Subcutaneous abdominal adipose tissue (tissue), 5 donors: ENCODE results near the gene MRI1.
"Not testable (repeated sequence)": the region's sequence is repeated elsewhere in the genome, so short reads cannot be mapped to it uniquely, and the experiment has no call there.

Source experiments
- H3K27ac ChIP-seq: one replicate; pipeline ENCODE4 v1.7.0; 2013; ENCODE audit warnings: low read depth, mild to moderate bottlenecking, inconsistent platforms, low read length, moderate library complexity
- H3K27me3 ChIP-seq, 5 donors: one replicate each; pipeline ENCODE4 v1.7.0; 2013; ENCODE audit warnings: low read length in 5 of 5, inconsistent platforms in 1 of 5; ENCODE audit not compliant: control insufficient read depth in 5 of 5, insufficient read depth in 4 of 5
- H3K36me3 ChIP-seq, 5 donors: one replicate each; pipeline ENCODE4 v1.7.0; 2013; ENCODE audit warnings: low read length in 5 of 5; ENCODE audit not compliant: control insufficient read depth in 5 of 5, insufficient read depth in 5 of 5
- H3K4me1 ChIP-seq, 5 donors: one replicate each; pipeline ENCODE4 v1.7.0; 2013; ENCODE audit warnings: low read length in 5 of 5, mild to moderate bottlenecking in 3 of 5, moderate library complexity in 1 of 5; ENCODE audit not compliant: control insufficient read depth in 5 of 5, insufficient read depth in 5 of 5
- H3K4me3 ChIP-seq, 5 donors: one replicate each; pipeline ENCODE4 v1.7.0; 2013; ENCODE audit warnings: low read length in 5 of 5, low read depth in 1 of 5
- H3K9ac ChIP-seq, 5 donors: one replicate each; pipeline ENCODE4 v1.7.0; 2013; ENCODE audit warnings: low read length in 5 of 5, mild to moderate bottlenecking in 4 of 5, moderate library complexity in 3 of 5
- H3K9me3 ChIP-seq, 5 donors: one replicate each; pipeline ENCODE4 v1.7.0; 2013; ENCODE audit warnings: low read length in 5 of 5; ENCODE audit not compliant: control insufficient read depth in 5 of 5
- donor health status: healthy.
- donor health status: healthy.
- donor health status: healthy.
- donor health status: healthy.
- donor health status: healthy.

The MRI1 gene

GRCh38 chr19:13734751-13735150 lies 29.6 kb upstream of the MRI1 start:
- Histone ChIP-seq H3K27me3 (no peaks in the 10 kb centered on the region), H3K4me3 (no peak overlapping the region), H3K27ac (no peak overlapping the region), H3K4me1 (peaks cover 0 to 23% (median 18%) of the 10 kb centered on the region in 5 donors), H3K9ac (no peak overlapping the region), H3K36me3 (peaks cover 0 to 4% (median 0%) of the 10 kb centered on the region in 5 donors), H3K9me3 (no peaks in the 10 kb centered on the region)

- peaks cover 0 to 7% (median 0%) of the 10 kb centered on the region in 5 donors for H3K36me3 ChIP-seq
- no peaks in the 10 kb centered on the region for H3K4me1 ChIP-seq
- H3K4me3 ChIP-seq = no peak overlapping the region
- H3K9me3 ChIP-seq = no peaks in the 10 kb centered on the region
- no peak overlapping the region for H3K27ac ChIP-seq
- H3K9ac ChIP-seq = no peak overlapping the region
- no peaks in the 10 kb centered on the region for H3K27me3 ChIP-seq
These were observed 26.2 kb upstream of the MRI1 start for GRCh38 chr19:13738073-13738472.

- Histone ChIP-seq H3K4me1 (no peaks in the 10 kb centered on the region), H3K27ac (no peak overlapping the region), H3K9me3 (no peaks in the 10 kb centered on the region), H3K27me3 (no peaks in the 10 kb centered on the region), H3K9ac (no peak overlapping the region), H3K4me3 (no peak overlapping the region), H3K36me3 (peaks cover 0 to 7% (median 0%) of the 10 kb centered on the region in 5 donors)
These were observed 22.4 kb upstream of the MRI1 start for GRCh38 chr19:13741893-13742292.

- no peak overlapping the region for H3K27ac ChIP-seq
These were observed 21.6 kb upstream of the MRI1 start for GRCh38 chr19:13742756-13743155.

GRCh38 chr19:13744174-13744573 lies 20.1 kb upstream of the MRI1 start:
- H3K27ac ChIP-seq = no peak overlapping the region
- peaks cover 3 to 16% (median 15%) of the 10 kb centered on the region in 5 donors for H3K4me1 ChIP-seq
- no peaks in the 10 kb centered on the region for H3K9me3 ChIP-seq
- peaks cover 0 to 3% (median 0%) of the 10 kb centered on the region in 5 donors for H3K36me3 ChIP-seq
- no peak overlapping the region for H3K4me3 ChIP-seq
- no peak overlapping the region for H3K9ac ChIP-seq
- H3K27me3 ChIP-seq = no peaks in the 10 kb centered on the region

More at GRCh38 chr19:13742756-13743155, 21.6 kb upstream of the MRI1 start:
- Histone ChIP-seq H3K27me3 (no peaks in the 10 kb centered on the region), H3K9ac (no peak overlapping the region), H3K36me3 (peaks cover 0 to 5% (median 0%) of the 10 kb centered on the region in 5 donors), H3K9me3 (no peaks in the 10 kb centered on the region), H3K4me3 (no peak overlapping the region), H3K4me1 (peaks cover 0 to 5% (median 3%) of the 10 kb centered on the region in 5 donors)

- Histone ChIP-seq H3K27ac (no peak overlapping the region), H3K27me3 (no peaks in the 10 kb centered on the region), H3K36me3 (peaks cover 0 to 11% (median 4%) of the 10 kb centered on the region in 5 donors), H3K9me3 (no peaks in the 10 kb centered on the region), H3K4me1 (peaks cover 3 to 17% (median 15%) of the 10 kb centered on the region in 5 donors), H3K4me3 (peak overlapping the region; percentile 44 to 82 (median 80)), H3K9ac (no peak overlapping the region)
These were observed 17.2 kb upstream of the MRI1 start for GRCh38 chr19:13747098-13747453.

GRCh38 chr19:13748169-13748828 lies 16.0 kb upstream of the MRI1 start:
- peak overlapping the region; percentile 71 to 82 (median 80) for H3K4me3 ChIP-seq
- H3K4me1 ChIP-seq = peaks cover 3 to 17% (median 15%) of the 10 kb centered on the region in 5 donors
- H3K27ac ChIP-seq = peak overlapping the region; percentile 75
- no peaks in the 10 kb centered on the region for H3K9me3 ChIP-seq
- H3K36me3 ChIP-seq = peaks cover 0 to 19% (median 12%) of the 10 kb centered on the region in 5 donors
- H3K27me3 ChIP-seq = no peaks in the 10 kb centered on the region
- H3K9ac ChIP-seq = peak overlapping the region; percentile 76 to 89 (median 84)

GRCh38 chr19:13751436-13751835 lies 12.9 kb upstream of the MRI1 start:
- Histone ChIP-seq H3K9me3 (no peaks in the 10 kb centered on the region), H3K36me3 (peaks cover 0 to 48% (median 31%) of the 10 kb centered on the region in 5 donors), H3K4me3 (no peak overlapping the region), H3K4me1 (peaks cover 3 to 17% (median 15%) of the 10 kb centered on the region in 5 donors), H3K27me3 (no peaks in the 10 kb centered on the region), H3K27ac (no peak overlapping the region), H3K9ac (no peak overlapping the region)

- H3K4me1 ChIP-seq, H3K27me3 ChIP-seq, H3K9ac ChIP-seq, H3K4me3 ChIP-seq, H3K9me3 ChIP-seq, H3K27ac ChIP-seq: not testable (repeated sequence)
- H3K36me3 ChIP-seq = peaks cover 0 to 70% (median 53%) of the 10 kb centered on the region in 5 donors
These were observed 10.7 kb upstream of the MRI1 start for GRCh38 chr19:13753622-13754021.

GRCh38 chr19:13756210-13756609 lies 8.1 kb upstream of the MRI1 start:
- Histone ChIP-seq H3K4me3 (no peak overlapping the region), H3K9ac (no peak overlapping the region), H3K4me1 (no peaks in the 10 kb centered on the region), H3K27me3 (no peaks in the 10 kb centered on the region), H3K36me3 (peaks cover 0 to 95% (median 72%) of the 10 kb centered on the region in 5 donors), H3K9me3 (no peaks in the 10 kb centered on the region), H3K27ac (no peak overlapping the region)
